GM21360 (cell line): ENCODE data around the gene PPP1R36.
"Not testable (repeated sequence)": the region's sequence is repeated elsewhere in the genome, so short reads cannot be mapped to it uniquely, and the experiment has no call there.

Experiments used
- ATAC-seq: cut with Tn5 transposase; IDR thresholded peaks from one replicate; pipeline ENCODE4 v1.9.1; 2021; ENCODE audit warnings: mild to moderate bottlenecking, moderate library complexity; ENCODE audit not compliant: unreplicated experiment

PPP1R36 gene

GRCh38 chr14:64562436-64562835 is 12.7 kb downstream of the PPP1R36 start:
- no peak for ATAC-seq

- ATAC-seq = no peak
Observed at GRCh38 chr14:64563696-64564095, 13.9 kb downstream of the PPP1R36 start.

GRCh38 chr14:64566651-64567122 is 16.9 kb downstream of the PPP1R36 start:
- ATAC-seq = no peak

GRCh38 chr14:64569138-64569631 is 19.4 kb downstream of the PPP1R36 start:
- no peak for ATAC-seq

- not testable (repeated sequence) for ATAC-seq
Observed at GRCh38 chr14:64569646-64570045, 19.9 kb downstream of the PPP1R36 start.

- ATAC-seq = no peak
Observed at GRCh38 chr14:64572386-64573104, 22.8 kb downstream of the PPP1R36 start.

- ATAC-seq = no peak
Observed at GRCh38 chr14:64573109-64573508, 23.3 kb downstream of the PPP1R36 start.

GRCh38 chr14:64574371-64575107 is 24.8 kb downstream of the PPP1R36 start:
- ATAC-seq = no peak

GRCh38 chr14:64577211-64577610 is 27.4 kb downstream of the PPP1R36 start:
- ATAC-seq = no peak

GRCh38 chr14:64580467-64580866 is 30.7 kb downstream of the PPP1R36 start:
- no peak for ATAC-seq

- ATAC-seq = no peak
Observed at GRCh38 chr14:64581363-64581762, 31.6 kb downstream of the PPP1R36 start.

- ATAC-seq = no peak
Observed at GRCh38 chr14:64581817-64582216, 32.1 kb downstream of the PPP1R36 start.

GRCh38 chr14:64584190-64584589 is 34.4 kb downstream of the PPP1R36 start:
- ATAC-seq = no peak

GRCh38 chr14:64591809-64592208 is 42.0 kb downstream of the PPP1R36 start:
- ATAC-seq = no peak

GRCh38 chr14:64594438-64594837 is 44.7 kb downstream of the PPP1R36 start:
- no peak for ATAC-seq

- ATAC-seq = no peak
Observed at GRCh38 chr14:64598404-64598803, 48.6 kb downstream of the PPP1R36 start.

- no peak for ATAC-seq
Observed at GRCh38 chr14:64601571-64601970, 51.8 kb downstream of the PPP1R36 start.

GRCh38 chr14:64602826-64603225 is 53.1 kb downstream of the PPP1R36 start:
- no peak for ATAC-seq

- no peak for ATAC-seq
Observed at GRCh38 chr14:64604001-64604400, 54.2 kb downstream of the PPP1R36 start.

- no peak for ATAC-seq
Observed at GRCh38 chr14:64604881-64605280, 55.1 kb downstream of the PPP1R36 start.

- no peak for ATAC-seq
Observed at GRCh38 chr14:64605926-64606685, 56.3 kb downstream of the PPP1R36 start.
